Gastroesophageal sphincter (tissue), 3 donors: Measurements from ENCODE around the gene MYOT.

Experiments
- CTCF ChIP-seq, 4 experiments: fragments of 200-600 bp in 2 of 4; fragments of 450-650 bp in 2 of 4; sonication (generic) in 1 of 4; IDR thresholded peaks; one replicate each; pipeline ENCODE4 v1.5.1; 2017 to 2019; ENCODE audit warnings: antibody characterized with exemption in 4 of 4, mild to moderate bottlenecking in 2 of 4, moderate library complexity in 2 of 4
- EP300 ChIP-seq: sonication (generic); formaldehyde crosslinking; IDR thresholded peaks from one replicate; pipeline ENCODE4 v1.6.1; 2017; ENCODE audit warnings: antibody characterized with exemption, mild to moderate bottlenecking
- POLR2A ChIP-seq, 2 donors: fragments of 450-650 bp; IDR thresholded peaks; one replicate each; pipeline ENCODE4 v1.6.1; 2017; ENCODE audit warnings: antibody characterized with exemption in 2 of 2, mild to moderate bottlenecking in 2 of 2, moderate library complexity in 1 of 2
- POLR2AphosphoS5 ChIP-seq: sonication (generic); formaldehyde crosslinking; IDR thresholded peaks from one replicate; pipeline ENCODE4 v1.6.1; 2017; ENCODE audit warnings: antibody characterized with exemption

- TF ChIP-seq CTCF (IDR thresholded peaks at IDR 0.05) = no peak
- no peak for TF ChIP-seq POLR2AphosphoS5
- TF ChIP-seq EP300 = no peak
- no peak for TF ChIP-seq POLR2A (IDR thresholded peaks at IDR 0.05)
These were observed 895 bp upstream of the MYOT start for GRCh38 chr5:137866541-137867388.
